Choroid plexus epithelial cell (primary cell): ENCODE measurements around the gene IGSF9B.

Experiments used
- DNase-seq: peaks from one replicate; pipeline ENCODE4 v3.0.0-alpha.2; 2010; ENCODE audit warnings: low read depth
- H3K4me3 ChIP-seq: 2 replicates; pipeline ENCODE4 v1.5.1; 2011; ENCODE audit warnings: low read depth, mild to moderate bottlenecking, control low read depth, low read length, moderate library complexity
- CTCF ChIP-seq: conservative IDR thresholded peaks from 2 replicates; pipeline ENCODE4 v1.5.1; 2011; ENCODE audit warnings: low read depth, mild to moderate bottlenecking, control low read depth, inconsistent platforms, low read length, moderate library complexity

Gene IGSF9B

DNA sequence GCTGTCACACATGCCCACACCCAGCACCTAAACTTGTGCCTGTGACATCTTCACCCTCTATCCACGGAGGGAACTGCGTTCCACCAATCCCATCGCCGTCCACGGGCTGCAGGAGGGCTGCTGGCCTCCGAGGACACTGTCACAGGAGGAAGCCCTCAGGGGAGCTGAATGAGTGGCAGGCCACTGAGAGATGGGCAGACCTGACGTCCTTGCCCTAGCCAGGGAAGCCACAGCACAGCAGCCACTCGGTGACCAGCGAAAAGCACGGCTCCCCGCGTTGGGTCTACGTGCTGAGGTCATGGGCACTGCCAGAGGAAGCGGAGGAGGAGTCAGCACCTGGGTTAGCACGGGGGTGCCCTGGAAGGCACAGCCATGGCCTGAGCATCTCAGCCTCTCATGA is 50.5 kb downstream of the IGSF9B start:
- no peak for DNase-seq
- TF ChIP-seq CTCF, result no peak
- H3K4me3 ChIP-seq, result no peak overlapping the region

DNA sequence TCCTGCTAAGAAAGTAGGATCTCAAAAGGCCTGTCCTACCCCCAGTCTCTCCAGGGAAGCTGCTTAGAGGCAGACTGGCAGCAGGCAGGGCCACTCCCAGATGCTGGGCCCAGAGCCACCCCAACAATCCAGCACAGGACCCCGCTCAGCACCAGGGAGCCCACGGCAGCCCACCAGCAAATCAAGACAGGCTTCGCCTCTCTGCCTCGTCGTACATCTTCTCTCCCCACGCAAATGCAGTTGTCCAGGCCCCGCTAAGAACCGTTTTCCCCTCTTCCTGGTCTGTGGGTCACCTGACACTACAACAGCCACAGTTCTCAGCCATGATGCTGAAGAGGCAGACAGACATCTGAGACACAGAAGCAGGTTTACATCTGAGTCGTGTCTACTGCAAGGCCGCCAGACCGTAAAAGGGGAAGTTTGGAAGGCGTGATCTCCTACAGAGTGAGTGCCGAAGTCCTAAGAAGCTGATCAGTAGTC is 51.1 kb downstream of the IGSF9B start:
- no peak overlapping the region for H3K4me3 ChIP-seq
- no peak for TF ChIP-seq CTCF
- no peak for DNase-seq

DNA sequence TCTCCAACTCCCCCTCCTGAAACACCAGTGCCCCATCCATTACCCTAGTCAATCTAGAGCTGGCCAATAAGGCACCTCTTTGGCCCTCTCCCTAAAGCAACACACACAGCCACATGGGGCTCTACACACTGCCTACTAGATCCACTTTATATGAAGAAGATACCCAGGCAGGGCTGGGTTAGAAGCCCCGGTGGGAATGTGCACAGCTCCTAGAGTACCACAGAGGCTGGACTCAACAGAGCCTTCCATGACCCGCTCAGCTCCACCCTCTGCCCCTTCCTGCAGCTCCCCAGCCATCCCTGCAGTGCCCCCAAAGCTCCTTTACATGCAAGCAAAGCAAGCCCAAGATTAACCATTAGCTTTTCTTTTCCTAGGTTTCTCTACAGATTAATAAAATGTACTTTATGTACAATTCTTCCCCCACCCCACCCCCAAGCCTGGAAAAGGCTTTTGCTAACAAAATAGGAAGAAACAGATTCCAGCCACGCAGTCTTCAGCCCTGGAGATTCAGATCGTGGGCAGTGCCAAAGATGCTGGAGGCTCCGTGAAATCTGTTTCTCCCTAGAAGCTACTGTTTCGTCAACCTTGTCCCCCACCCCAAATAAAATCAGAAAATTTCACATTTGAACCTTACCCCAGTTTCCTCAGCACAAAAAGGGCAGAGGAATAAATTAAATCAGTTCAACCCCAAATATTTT is 51.8 kb downstream of the IGSF9B start:
- no peak overlapping the region for H3K4me3 ChIP-seq
- no peak for TF ChIP-seq CTCF
- DNase-seq, result no peak

GRCh38 chr11:133903875-133904817 is 52.6 kb downstream of the IGSF9B start:
- DNase-seq, result no peak

GRCh38 chr11:133903056-133903455 is 53.7 kb downstream of the IGSF9B start:
- no peak overlapping the region for H3K4me3 ChIP-seq
- no peak for DNase-seq
- TF ChIP-seq CTCF, result no peak

More at GRCh38 chr11:133903875-133904817, 52.6 kb downstream of the IGSF9B start:
- no peak overlapping the region for H3K4me3 ChIP-seq
- TF ChIP-seq CTCF, result no peak

DNA sequence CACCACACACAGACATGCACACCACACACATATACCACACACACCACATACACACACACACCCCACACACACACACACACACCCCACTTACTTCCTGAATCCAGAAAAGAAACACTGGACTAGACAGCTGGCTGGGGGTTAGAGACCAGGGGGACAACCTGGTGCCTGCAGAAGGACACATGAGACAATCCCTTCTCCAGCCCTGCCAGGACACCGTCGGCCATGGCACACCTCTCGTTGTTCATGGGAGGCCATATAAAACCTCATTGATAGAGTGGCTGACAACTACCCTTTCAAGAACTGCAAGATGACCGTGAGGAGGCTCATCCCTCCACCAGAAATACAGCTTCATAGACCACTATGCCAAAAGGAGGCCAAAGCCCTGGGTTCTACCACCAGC is 54.3 kb downstream of the IGSF9B start:
- H3K4me3 ChIP-seq, result no peak overlapping the region
- no peak for DNase-seq
- no peak for TF ChIP-seq CTCF
